ENCODE measurements around the gene NEUROD1.

DNA sequence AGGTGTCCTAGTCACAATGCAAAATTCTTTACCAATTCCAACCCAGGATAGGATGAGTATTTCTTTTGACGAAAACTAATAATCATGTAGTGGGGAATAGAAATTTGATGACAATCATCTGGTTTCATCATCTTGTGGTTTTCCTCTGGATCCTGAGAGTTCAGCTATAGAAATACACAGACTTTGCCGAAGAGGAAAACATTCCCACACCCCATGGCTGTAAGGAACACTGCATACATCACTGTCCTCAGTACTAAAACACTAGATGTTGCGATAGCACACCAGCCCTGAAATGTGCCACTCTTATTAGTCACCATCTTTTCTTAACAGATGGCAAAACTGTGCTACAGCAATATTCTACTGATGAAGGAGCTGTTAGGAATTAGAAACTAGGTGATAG, 52.8 kb downstream of the NEUROD1 start:
- TF ChIP-seq, protein P1, sequence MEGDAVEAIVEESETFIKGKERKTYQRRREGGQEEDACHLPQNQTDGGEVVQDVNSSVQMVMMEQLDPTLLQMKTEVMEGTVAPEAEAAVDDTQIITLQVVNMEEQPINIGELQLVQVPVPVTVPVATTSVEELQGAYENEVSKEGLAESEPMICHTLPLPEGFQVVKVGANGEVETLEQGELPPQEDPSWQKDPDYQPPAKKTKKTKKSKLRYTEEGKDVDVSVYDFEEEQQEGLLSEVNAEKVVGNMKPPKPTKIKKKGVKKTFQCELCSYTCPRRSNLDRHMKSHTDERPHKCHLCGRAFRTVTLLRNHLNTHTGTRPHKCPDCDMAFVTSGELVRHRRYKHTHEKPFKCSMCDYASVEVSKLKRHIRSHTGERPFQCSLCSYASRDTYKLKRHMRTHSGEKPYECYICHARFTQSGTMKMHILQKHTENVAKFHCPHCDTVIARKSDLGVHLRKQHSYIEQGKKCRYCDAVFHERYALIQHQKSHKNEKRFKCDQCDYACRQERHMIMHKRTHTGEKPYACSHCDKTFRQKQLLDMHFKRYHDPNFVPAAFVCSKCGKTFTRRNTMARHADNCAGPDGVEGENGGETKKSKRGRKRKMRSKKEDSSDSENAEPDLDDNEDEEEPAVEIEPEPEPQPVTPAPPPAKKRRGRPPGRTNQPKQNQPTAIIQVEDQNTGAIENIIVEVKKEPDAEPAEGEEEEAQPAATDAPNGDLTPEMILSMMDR (conservative IDR thresholded peaks at IDR 0.05; ENCODE audit: low read length): no peak
- TF ChIP-seq EZH2phosphoT487 (IDR thresholded peaks at IDR 0.05; ENCODE audit: borderline replicate concordance, low read depth, low read length): no peak

Measured in OCI-LY7 (cell line).